Esophagus squamous epithelium (tissue), 4 donors: ENCODE data around the gene C2CD4C.

ENCODE experiments used
- POLR2A ChIP-seq, 4 donors: fragments of 450-650 bp; IDR thresholded peaks; one replicate each; pipeline ENCODE4 v1.6.1; 2017; ENCODE audit warnings: antibody characterized with exemption in 4 of 4, mild to moderate bottlenecking in 4 of 4, moderate library complexity in 3 of 4
- TF ChIP-seq, protein P1 (sequence below), 6 experiments: fragments of 450-650 bp in 4 of 6; fragments of 200-600 bp in 2 of 6; sonication (generic) in 2 of 6; IDR thresholded peaks; one replicate each; pipeline ENCODE4 v1.5.1; 2016 to 2019; ENCODE audit warnings: antibody characterized with exemption in 6 of 6, mild to moderate bottlenecking in 4 of 6, moderate library complexity in 4 of 6

DNA sequence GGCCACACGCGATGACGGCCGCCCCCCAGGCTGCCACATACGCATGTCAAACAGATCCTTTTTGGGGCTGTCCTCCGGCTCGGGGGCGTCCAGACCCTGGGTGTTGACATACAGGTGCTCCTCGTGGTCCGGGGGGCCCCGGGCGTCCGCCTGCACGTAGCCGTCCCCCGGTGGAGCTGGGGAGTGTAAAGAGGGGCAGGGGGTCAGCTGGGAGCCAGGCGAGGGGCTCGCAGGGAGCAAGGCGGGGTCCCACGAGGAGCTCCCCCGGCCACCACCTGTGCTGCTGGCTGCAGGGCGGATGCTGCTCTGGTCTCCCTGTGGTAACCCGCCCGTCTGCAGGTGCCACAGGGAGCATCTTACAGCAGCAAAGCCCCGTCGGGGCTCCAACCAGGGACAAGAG lies 16.1 kb upstream of the C2CD4C start:
- TF ChIP-seq, protein P1, sequence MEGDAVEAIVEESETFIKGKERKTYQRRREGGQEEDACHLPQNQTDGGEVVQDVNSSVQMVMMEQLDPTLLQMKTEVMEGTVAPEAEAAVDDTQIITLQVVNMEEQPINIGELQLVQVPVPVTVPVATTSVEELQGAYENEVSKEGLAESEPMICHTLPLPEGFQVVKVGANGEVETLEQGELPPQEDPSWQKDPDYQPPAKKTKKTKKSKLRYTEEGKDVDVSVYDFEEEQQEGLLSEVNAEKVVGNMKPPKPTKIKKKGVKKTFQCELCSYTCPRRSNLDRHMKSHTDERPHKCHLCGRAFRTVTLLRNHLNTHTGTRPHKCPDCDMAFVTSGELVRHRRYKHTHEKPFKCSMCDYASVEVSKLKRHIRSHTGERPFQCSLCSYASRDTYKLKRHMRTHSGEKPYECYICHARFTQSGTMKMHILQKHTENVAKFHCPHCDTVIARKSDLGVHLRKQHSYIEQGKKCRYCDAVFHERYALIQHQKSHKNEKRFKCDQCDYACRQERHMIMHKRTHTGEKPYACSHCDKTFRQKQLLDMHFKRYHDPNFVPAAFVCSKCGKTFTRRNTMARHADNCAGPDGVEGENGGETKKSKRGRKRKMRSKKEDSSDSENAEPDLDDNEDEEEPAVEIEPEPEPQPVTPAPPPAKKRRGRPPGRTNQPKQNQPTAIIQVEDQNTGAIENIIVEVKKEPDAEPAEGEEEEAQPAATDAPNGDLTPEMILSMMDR (IDR thresholded peaks at IDR 0.05), result no peak
- no peak for TF ChIP-seq POLR2A (IDR thresholded peaks at IDR 0.05)
